HFF-Myc (cell line): ENCODE results near the gene LGALS12.
"Not testable (repeated sequence)": the region's sequence is repeated elsewhere in the genome, so short reads cannot be mapped to it uniquely, and the experiment has no call there.

Experiments
- DNase-seq: peaks from one replicate; pipeline ENCODE4 v3.0.0-alpha.2; 2011; ENCODE audit warnings: low read depth; ENCODE audit errors: extremely low read depth
- H3K4me3 ChIP-seq: replicated peaks from 2 replicates; pipeline ENCODE4 v1.5.1; 2011; ENCODE audit warnings: low read depth, mild to moderate bottlenecking, control low read depth, low read length
- TF ChIP-seq, protein P1 (sequence below): IDR thresholded peaks from 2 replicates; pipeline ENCODE4 v1.5.1; 2012; ENCODE audit warnings: mild to moderate bottlenecking, low read depth, low read length, control low read depth; ENCODE audit errors: missing control alignments

The LGALS12 gene

GRCh38 chr11:63537293-63538101 lies 31.6 kb downstream of the LGALS12 start:
- TF ChIP-seq, protein P1, sequence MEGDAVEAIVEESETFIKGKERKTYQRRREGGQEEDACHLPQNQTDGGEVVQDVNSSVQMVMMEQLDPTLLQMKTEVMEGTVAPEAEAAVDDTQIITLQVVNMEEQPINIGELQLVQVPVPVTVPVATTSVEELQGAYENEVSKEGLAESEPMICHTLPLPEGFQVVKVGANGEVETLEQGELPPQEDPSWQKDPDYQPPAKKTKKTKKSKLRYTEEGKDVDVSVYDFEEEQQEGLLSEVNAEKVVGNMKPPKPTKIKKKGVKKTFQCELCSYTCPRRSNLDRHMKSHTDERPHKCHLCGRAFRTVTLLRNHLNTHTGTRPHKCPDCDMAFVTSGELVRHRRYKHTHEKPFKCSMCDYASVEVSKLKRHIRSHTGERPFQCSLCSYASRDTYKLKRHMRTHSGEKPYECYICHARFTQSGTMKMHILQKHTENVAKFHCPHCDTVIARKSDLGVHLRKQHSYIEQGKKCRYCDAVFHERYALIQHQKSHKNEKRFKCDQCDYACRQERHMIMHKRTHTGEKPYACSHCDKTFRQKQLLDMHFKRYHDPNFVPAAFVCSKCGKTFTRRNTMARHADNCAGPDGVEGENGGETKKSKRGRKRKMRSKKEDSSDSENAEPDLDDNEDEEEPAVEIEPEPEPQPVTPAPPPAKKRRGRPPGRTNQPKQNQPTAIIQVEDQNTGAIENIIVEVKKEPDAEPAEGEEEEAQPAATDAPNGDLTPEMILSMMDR: no peak
- H3K4me3 ChIP-seq: peak overlapping the region; percentile 16; the same call in 1 of the 2 replicates
- no peak for DNase-seq

GRCh38 chr11:63542506-63542905 lies 36.6 kb downstream of the LGALS12 start:
- DNase-seq, H3K4me3 ChIP-seq: not testable (repeated sequence)

DNA sequence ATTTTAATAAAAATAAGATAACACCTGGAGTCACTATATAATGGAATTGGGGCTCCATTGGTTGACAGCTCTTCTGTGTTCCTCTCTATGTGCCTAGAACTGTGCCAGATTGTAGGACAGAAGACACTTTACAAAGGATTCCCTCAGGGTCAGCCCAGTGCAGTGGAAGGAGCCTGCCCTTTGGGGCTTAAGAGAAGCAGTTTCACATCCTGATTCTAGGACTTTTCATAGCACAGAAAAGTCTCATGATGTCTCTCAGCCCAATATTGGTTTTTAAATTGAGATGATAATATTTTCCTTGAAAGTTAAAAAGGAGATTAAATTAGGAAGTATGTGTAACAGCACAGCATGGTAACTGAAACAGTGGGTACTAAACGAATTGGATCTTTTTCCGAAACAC lies 37.8 kb downstream of the LGALS12 start:
- no peak overlapping the region for H3K4me3 ChIP-seq
- no peak for DNase-seq
- TF ChIP-seq, protein P1: no peak

DNA sequence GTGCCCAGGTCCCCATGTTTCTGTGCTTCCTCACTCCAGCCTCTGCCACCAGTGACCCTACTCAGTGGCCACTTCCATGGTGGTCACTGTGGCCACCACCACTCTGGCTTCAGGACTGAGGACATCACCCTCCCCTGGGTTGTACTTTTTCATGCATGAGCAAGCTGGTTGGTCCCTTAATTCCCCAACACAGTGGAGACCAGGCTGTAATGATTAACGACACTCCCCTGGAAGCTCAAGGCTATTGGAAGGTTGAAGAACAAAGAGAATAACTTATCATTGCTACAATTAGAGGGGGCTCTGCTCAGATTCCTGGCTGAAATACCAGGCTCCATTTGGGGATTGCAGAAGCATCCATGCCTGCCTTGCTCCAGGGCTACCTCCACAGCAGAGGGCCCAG lies 41.2 kb downstream of the LGALS12 start:
- no peak overlapping the region for H3K4me3 ChIP-seq
- no peak for DNase-seq
- TF ChIP-seq, protein P1: no peak

DNA sequence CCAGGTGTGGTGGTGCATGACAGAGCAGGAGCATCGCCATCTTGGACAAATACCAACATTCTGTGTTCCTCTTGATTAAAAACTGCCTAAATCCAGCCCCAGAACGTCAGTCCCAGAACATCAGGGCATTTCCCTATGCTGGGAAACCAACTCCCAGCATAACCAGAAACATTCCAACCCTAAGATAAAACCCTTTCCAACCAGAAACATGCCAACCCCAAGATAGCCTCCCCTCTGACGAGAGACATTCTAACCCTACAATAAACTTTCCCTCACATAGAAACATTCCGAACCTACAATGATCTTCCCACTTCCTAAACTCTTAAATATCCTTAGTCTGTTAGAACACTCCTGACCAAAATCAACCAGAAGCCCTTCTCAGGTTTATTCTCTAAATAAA lies 42.3 kb downstream of the LGALS12 start:
- TF ChIP-seq, protein P1: no peak
- no peak for DNase-seq
- no peak overlapping the region for H3K4me3 ChIP-seq

DNA sequence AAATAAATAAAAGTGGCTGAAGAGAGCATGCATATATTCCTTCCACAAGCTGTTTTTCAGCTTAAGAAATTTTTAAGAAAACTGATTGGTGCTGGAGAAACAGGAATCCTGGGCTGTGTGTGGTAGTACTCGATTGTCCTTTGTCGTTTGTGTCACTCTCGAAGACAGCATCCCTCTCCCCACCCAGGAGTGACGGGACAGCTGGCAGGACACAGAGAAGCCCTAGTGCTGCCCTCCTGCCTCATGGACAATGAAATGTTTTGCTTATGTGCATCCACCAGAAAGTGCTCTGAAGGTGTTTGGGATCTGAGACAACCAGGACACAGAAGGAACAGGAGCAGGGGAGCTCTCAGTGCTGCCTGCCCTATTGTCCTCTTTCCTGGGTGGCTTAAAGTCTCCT lies 43.5 kb downstream of the LGALS12 start:
- TF ChIP-seq, protein P1: no peak
- no peak overlapping the region for H3K4me3 ChIP-seq
- no peak for DNase-seq

DNA sequence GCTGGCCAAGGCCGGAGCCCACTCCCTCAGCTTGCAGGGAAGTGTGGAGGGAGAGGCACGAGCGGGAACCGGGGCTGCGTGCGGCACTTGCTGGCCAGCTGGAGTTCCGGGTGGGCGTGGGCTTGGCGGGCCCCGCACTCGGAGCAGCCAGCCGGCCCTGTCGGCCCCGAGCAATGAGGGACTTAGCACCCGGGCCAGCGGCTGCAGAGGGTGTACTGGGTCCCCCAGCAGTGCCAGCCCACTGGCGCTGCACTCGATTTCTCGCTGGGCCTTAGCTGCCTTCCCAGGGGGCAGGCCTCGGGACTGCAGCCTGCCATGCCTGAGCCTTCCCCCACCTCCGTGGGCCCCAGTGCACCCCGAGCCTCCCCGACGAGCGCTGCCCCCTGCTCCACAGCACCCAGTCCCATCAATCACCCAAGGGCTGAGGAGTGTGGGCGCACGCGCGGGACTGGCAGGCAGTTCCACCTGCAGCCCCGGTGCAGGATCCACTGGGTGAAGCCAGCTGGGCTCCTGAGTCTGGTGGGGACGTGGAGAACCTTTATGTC lies 44.3 kb downstream of the LGALS12 start:
- not testable (repeated sequence) for DNase-seq, H3K4me3 ChIP-seq
